IPS DF 4.7 (cell line): ENCODE measurements around the gene AHDC1.

ENCODE experiments used
- DNase-seq: peaks from one replicate; pipeline ENCODE4 v3.0.0-alpha.2; 2013; ENCODE audit warnings: low spot score; ENCODE audit errors: extremely low read depth

AHDC1 gene

GRCh38 chr1:27597516-27598294 lies 6.2 kb downstream of the AHDC1 start:
- DNase-seq = no peak

- no peak for DNase-seq
Measured at GRCh38 chr1:27596986-27597385, 7.0 kb downstream of the AHDC1 start.

DNA sequence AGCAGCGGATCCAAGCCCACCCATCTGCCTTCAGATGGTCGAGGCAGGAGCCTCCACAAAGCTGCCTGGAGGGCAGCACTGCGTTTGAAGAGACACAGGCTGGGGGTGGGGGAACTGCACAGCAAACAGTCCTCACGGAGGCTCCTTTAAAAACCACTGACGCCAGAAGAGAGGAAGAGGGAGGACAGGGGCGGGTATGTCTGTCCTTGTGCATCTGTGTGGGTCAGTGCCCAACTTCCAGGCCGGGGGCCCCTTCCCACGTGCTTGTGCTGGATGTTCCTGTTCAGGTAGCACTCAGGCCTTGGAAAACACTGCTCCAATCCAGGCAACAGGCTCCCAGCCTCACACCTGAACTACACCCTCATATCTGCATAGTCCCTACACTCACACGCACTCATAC lies 7.7 kb downstream of the AHDC1 start:
- no peak for DNase-seq

DNA sequence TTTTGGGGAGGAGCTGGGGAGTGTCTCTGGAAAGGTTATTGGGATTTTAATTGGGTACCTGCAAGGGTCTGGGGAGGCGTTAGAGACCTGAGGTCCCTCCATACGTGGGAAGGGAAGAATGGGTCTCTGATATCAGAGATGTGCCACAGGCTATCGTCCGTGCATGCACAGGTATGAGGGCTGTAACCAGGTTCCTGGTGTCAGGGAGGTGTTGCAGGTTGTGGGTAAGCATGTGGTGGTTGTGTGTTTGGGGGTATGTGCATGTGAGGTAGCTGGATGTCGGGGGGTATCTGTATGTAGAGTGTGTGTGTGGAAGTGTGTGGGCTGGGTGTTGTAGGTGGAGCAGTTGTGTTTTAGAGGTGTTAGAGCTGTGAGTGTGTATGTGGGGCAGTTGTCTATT lies 8.3 kb downstream of the AHDC1 start:
- no peak for DNase-seq

DNA sequence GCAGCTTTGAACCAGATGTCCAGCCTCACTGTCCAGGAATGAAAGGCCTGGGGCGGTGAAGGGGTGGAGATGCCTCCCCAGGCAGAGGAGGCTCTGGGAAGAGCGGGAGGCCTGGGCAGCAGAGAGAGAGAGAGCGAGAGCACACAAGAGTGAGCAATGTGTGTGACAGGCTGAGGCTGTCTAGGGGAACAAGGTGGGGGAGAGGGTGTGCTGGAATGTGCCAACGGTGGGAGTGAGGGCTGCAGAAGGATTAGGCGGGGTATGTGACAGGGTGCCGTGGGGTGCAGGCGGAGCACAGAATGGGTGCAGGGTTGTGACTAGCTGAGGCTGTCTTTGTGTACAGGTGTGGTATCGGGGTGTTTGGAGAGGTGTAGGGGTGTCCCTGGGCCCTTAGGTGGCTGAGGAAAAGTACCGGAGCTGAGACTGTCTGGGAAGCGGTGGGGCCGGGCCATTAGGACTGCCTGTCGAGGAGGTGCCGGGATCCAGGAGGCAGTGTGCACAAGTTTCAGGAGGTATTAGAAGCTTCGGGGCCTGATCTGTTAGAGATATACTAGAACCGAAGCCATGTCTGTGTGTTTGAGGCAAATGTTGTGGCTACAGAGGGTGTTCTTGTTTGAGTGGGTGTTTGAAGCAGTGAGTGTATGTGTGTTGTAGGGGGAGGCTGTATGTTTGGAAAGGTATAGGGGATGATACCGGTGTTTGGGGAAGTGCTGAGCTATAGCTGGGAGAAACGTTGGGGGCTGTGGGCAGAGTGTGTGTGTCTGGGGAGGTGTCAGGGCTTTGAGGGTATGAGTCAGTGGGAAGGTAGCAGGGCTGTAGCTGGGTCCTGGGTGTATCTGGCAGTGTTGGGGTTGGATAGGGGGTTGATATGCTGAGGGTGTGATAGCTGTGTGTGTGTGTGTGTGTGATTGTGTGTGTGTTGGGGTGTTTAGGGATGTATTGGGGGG lies 9.1 kb downstream of the AHDC1 start:
- DNase-seq = no peak

- DNase-seq = no peak
Measured at GRCh38 chr1:27593678-27594563, 10.0 kb downstream of the AHDC1 start.

- DNase-seq = no peak
Measured at GRCh38 chr1:27592931-27593677, 10.8 kb downstream of the AHDC1 start.

DNA sequence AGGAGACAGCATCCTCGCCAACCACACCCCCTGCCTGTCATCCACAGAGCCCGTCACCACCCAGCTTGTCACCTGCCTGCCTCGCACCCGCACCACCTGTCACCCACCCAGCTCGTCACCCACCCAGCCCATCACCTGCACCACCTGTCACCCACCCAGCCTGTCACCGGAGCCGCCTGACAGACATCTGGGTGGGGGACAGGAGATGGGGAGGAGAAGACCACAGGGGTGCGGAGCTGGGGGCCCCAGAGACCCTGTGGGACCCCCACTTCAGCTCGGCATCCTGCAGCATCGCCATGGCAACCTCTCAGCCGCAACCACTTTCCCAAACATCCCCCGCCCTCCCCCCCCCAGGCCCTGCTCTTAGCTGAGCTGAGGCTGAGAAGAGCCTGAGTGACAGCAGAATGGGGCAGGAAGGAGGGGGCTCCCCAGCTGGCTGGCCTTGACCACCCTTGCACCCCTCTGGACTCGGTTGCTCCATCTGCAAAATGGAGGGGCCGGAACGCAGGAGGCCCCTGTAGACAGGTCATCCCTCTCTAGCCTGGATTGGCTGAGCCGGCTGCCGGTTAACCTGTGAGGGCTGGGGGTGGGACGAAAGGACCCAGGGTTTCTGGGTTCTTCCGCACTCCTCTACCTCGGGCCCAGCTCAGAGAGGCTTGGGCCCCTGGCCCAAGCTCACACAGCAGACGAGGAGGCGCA lies 11.6 kb downstream of the AHDC1 start:
- no peak for DNase-seq

DNA sequence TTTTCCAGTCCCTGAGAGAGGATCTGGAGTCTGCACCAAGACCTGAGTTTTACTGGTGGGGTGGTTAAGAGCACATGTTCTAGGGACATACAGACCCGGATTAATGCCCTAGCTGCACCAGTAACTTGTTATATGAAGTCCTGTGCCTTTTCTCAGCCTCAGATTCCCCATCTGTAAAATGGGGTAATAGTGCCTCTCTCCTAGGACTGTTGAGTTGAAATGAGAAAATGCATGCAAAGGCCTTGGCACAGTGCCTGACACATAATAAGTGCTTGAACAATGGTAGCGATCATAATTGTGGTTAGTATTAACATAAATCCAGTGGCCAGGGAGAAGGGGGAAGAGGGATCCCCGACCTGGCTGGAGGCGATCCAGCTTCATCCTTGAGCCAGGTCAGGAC lies 12.3 kb downstream of the AHDC1 start:
- DNase-seq = no peak

- no peak for DNase-seq
Measured at GRCh38 chr1:27590917-27591508, 12.9 kb downstream of the AHDC1 start.

- DNase-seq = no peak
Measured at GRCh38 chr1:27589841-27590426, 14.0 kb downstream of the AHDC1 start.

GRCh38 chr1:27589441-27589840 lies 14.5 kb downstream of the AHDC1 start:
- no peak for DNase-seq

GRCh38 chr1:27588256-27589232 lies 15.4 kb downstream of the AHDC1 start:
- no peak for DNase-seq

- no peak for DNase-seq
Measured at GRCh38 chr1:27585684-27586083, 18.3 kb downstream of the AHDC1 start.

GRCh38 chr1:27584453-27584852 lies 19.5 kb downstream of the AHDC1 start:
- no peak for DNase-seq

- no peak for DNase-seq
Measured at GRCh38 chr1:27583479-27583878, 20.5 kb downstream of the AHDC1 start.

DNA sequence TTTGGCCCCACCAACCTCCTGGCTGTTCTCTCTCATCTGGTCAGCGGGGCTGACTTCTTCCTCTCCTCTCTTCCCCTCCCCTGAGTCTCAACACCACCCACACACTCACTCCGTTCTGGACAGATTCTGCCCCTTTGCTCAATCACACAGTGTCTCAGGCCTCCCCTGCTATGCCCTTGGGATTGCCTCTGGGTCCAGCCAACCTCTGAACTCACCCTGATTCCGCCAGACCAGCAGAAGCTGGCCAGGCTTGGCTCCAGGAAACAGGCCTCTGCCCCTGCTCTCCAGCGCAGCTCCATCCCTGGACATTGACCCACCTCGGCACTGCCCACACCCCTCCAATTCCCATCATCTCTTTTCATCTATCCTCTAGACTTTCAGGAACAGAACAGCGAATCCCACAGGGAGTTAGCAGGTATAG lies 22.1 kb downstream of the AHDC1 start:
- no peak for DNase-seq

- no peak for DNase-seq
Measured at GRCh38 chr1:27577504-27578188, 26.3 kb downstream of the AHDC1 start.
